Measurements from ENCODE around the gene SPATA18. TPM values are rescaled to one million over a fixed set of nuclear protein-coding genes. Genes with fewer than 3 reads are reported as not detected.

The SPATA18 gene
- total and polyA plus RNA-seq, 2 of the 13 experiments (the other 11 are each of a cell fraction or from before 2014, with no cell fraction given) = 5.7 to 13.2 TPM

DNA sequence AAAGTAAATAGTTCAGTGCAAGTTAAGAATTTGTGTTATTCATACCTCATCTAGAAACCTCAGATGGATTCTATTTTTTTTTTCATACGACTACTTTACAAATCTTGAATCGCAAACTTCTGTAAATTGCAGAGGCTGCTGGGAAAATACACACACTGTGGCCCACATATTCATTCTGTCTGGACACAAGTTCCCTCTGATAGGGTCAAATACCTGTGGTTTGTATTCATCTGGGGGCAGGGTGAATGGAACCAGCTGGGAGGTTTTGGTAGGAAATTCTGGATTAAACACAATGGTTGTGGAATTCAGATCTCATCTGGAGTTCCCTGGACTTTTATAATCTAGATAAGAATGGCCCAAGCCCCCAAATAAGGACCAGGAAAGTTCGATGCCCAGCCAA is 56.2 kb downstream of the SPATA18 start:
- ChIA-PET CTCF (ENCODE audit: low intra/inter-chr PET ratio, low total read pairs) (no interaction called here), POLR2A (no interaction called here)
- no peak overlapping the region for H3K4me2 ChIP-seq (ENCODE audit: low read depth, low read length)
- ATAC-seq (no peak), DNase-seq (ENCODE audit: low spot score) (no peak), FAIRE-seq (no peak)
- no peaks in the 10 kb centered on the region for H3K79me2 ChIP-seq (ENCODE audit: insufficient read depth, low read length)
- intact Hi-C loops (cut with micrococcal nuclease; ENCODE audit: unreplicated experiment) = no loop called here
- no peak overlapping the region for H3K4me3 ChIP-seq (replicated peaks in 1 of 3; ENCODE audit: insufficient read depth in 1 of 3, low read depth in 2 of 3, low read length in 3 of 3)
- no peaks in the 10 kb centered on the region for H3K27me3 ChIP-seq (ENCODE audit: control insufficient read depth in 1 of 2, insufficient read depth in 2 of 2, low read length in 2 of 2)
- H4K20me1 ChIP-seq (ENCODE audit: insufficient read depth, low read length) = no peaks in the 10 kb centered on the region
- BruUV-seq (replicated peaks) = no TSS peak
- H3K4me1 ChIP-seq (ENCODE audit: insufficient read depth, low read length) = no peaks in the 10 kb centered on the region
- no peak overlapping the region for H3K9ac ChIP-seq (ENCODE audit: insufficient read depth, low read depth, low read length)
- in situ Hi-C loops (cut with HindIII; ENCODE audit: extremely low pct_ligation_motif_present, low pct_unique_long_range_greater_than_20kb) = no loop called here
- H3K27ac ChIP-seq (ENCODE audit: extremely low read length, insufficient read depth, low read length) = no peak overlapping the region
- H3K9me3 ChIP-seq (ENCODE audit: low read length) = no peaks in the 10 kb centered on the region
- H3K36me3 ChIP-seq (replicated peaks in 1 of 2; ENCODE audit: control insufficient read depth in 1 of 2, insufficient read depth in 2 of 2, low read length in 2 of 2) = no peaks in the 10 kb centered on the region
- no peak overlapping the region for H2AFZ ChIP-seq (ENCODE audit: low read length)
- 31% methylated on average over 3 of the region's 3 CpGs for WGBS (ENCODE audit: low lambda C conversion rate)
- TF ChIP-seq ZSCAN29 (CRISPR knock-in tag; conservative IDR thresholded peaks at IDR 0.05) = no peak
- no peak for TF ChIP-seq TGIF2 (CRISPR knock-in tag; IDR thresholded peaks at IDR 0.05)
- TF ChIP-seq SALL2 (CRISPR knock-in tag; IDR thresholded peaks at IDR 0.05) = no peak
- TF ChIP-seq, protein P1, sequence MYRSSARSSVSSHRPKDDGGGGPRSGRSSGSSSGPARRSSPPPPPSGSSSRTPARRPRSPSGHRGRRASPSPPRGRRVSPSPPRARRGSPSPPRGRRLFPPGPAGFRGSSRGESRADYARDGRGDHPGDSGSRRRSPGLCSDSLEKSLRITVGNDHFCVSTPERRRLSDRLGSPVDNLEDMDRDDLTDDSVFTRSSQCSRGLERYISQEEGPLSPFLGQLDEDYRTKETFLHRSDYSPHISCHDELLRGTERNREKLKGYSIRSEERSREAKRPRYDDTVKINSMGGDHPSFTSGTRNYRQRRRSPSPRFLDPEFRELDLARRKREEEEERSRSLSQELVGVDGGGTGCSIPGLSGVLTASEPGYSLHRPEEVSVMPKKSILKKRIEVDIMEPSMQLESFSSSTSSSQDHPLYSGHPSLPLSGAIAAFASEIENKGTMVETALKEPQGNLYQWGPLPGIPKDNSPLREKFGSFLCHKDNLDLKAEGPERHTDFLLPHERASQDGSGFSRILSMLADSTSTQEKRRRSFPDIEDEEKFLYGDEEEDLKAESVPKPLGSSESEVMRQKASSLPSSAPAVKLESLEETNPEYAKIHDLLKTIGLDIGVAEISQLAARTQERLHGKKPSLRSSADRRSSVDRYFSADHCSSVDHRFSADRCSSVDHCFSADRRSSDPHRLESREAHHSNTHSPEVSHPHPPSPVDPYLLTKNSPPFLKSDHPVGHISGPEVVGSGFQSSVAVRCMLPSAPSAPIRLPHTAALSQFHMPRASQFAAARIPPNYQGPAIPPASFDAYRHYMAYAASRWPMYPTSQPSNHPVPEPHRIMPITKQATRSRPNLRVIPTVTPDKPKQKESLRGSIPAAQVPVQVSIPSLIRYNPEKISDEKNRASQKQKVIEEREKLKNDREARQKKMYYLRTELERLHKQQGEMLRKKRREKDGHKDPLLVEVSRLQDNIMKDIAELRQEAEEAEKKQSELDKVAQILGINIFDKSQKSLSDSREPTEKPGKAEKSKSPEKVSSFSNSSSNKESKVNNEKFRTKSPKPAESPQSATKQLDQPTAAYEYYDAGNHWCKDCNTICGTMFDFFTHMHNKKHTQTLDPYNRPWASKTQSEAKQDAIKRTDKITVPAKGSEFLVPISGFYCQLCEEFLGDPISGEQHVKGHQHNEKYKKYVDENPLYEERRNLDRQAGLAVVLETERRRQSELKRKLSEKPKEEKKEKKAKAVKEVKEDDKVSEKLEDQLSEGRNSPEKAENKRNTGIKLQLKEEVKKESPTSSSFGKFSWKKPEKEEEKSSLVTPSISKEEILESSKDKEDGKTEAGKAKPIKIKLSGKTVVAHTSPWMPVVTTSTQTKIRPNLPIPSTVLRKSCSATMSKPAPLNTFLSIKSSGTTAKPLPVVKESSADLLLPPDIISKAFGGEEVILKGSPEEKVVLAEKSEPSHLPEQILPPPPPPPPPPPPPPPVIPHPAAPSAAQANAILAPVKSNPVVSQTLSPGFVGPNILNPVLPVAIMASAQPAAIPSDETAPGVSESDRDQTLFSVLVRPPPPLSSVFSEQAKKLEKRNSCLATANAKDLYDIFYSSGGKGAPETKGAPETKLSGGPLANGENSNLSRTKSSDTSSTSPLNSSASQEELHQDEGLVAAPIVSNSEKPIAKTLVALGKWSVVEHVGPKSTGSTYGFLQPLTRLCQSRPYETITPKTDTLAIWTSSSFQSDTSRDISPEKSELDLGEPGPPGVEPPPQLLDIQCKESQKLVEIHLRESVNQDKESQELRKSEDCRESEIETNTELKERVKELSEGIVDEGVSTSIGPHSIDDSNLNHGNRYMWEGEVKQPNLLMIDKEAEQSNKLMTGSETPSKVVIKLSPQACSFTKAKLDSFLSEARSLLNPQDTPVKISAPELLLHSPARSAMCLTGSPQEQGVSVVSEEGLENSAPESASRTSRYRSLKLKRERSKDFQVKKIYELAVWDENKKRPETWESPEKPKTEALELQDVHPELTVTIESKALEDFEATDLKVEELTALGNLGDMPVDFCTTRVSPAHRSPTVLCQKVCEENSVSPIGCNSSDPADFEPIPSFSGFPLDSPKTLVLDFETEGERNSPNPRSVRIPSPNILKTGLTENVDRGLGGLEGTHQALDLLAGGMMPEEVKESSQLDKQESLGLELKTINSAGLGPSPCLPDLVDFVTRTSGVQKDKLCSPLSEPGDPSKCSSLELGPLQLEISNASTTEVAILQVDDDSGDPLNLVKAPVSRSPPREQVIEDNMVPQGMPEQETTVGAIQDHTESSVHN (CRISPR knock-in tag; IDR thresholded peaks at IDR 0.05) = no peak
- TF ChIP-seq MEF2D (CRISPR knock-in tag; IDR thresholded peaks at IDR 0.05) = no peak
- TF ChIP-seq ZNF230 (CRISPR knock-in tag; IDR thresholded peaks at IDR 0.05) = no peak
- no peak for TF ChIP-seq AGO2 (optimal IDR thresholded peaks at IDR 0.05; ENCODE audit: low read depth, low read length)
- no peak for TF ChIP-seq ZNF570 (CRISPR knock-in tag; IDR thresholded peaks at IDR 0.05; ENCODE audit: borderline replicate concordance)

Data from HepG2 (cell line).